Suprapubic skin (tissue), 3 donors: Measurements from ENCODE around the gene SYNE1.

ENCODE experiments used
- POLR2A ChIP-seq, 2 donors: fragments of 450-650 bp; IDR thresholded peaks; one replicate each; pipeline ENCODE4 v1.6.1; 2017; ENCODE audit warnings: antibody characterized with exemption in 2 of 2, mild to moderate bottlenecking in 2 of 2, moderate library complexity in 2 of 2
- TF ChIP-seq, protein P1 (sequence below), 2 donors: fragments of 200-600 bp in 1 of 2; fragments of 450-650 bp in 1 of 2; sonication (generic) in 1 of 2; IDR thresholded peaks; one replicate each; pipeline ENCODE4 v1.5.1; 2016 to 2019; ENCODE audit warnings: antibody characterized with exemption in 2 of 2, mild to moderate bottlenecking in 1 of 2, moderate library complexity in 1 of 2

- no peak for TF ChIP-seq POLR2A (IDR thresholded peaks at IDR 0.05)
- TF ChIP-seq, protein P1, sequence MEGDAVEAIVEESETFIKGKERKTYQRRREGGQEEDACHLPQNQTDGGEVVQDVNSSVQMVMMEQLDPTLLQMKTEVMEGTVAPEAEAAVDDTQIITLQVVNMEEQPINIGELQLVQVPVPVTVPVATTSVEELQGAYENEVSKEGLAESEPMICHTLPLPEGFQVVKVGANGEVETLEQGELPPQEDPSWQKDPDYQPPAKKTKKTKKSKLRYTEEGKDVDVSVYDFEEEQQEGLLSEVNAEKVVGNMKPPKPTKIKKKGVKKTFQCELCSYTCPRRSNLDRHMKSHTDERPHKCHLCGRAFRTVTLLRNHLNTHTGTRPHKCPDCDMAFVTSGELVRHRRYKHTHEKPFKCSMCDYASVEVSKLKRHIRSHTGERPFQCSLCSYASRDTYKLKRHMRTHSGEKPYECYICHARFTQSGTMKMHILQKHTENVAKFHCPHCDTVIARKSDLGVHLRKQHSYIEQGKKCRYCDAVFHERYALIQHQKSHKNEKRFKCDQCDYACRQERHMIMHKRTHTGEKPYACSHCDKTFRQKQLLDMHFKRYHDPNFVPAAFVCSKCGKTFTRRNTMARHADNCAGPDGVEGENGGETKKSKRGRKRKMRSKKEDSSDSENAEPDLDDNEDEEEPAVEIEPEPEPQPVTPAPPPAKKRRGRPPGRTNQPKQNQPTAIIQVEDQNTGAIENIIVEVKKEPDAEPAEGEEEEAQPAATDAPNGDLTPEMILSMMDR (IDR thresholded peaks at IDR 0.05): no peak
Measured at GRCh38 chr6:152632121-152632782, 4.9 kb downstream of the SYNE1 start.
